22Rv1 (cell line): ENCODE measurements around the gene USP21.

ENCODE experiments used
- CTCF ChIP-seq: fragments of 450-650 bp; IDR thresholded peaks from 2 replicates; pipeline ENCODE4 v1.5.1; 2017; ENCODE audit warnings: mild to moderate bottlenecking
- ZFX ChIP-seq: fragments of 450-650 bp; IDR thresholded peaks from 2 replicates; pipeline ENCODE4 v1.6.1; 2017; ENCODE audit warnings: antibody characterized with exemption, borderline replicate concordance

- TF ChIP-seq CTCF = peak; percentile 57
- TF ChIP-seq ZFX = no peak
These were observed 42.8 kb downstream of the USP21 start, which contains the start of gene NDUFS2 for GRCh38 chr1:161201836-161202712.
